ENCODE data around the gene SEMA4D. TPM values are rescaled to one million over a fixed set of nuclear protein-coding genes. Genes with fewer than 3 reads are reported as not detected.

SEMA4D gene
- total RNA-seq, 1 donor from 2014 or later, result 12.3 TPM

DNA sequence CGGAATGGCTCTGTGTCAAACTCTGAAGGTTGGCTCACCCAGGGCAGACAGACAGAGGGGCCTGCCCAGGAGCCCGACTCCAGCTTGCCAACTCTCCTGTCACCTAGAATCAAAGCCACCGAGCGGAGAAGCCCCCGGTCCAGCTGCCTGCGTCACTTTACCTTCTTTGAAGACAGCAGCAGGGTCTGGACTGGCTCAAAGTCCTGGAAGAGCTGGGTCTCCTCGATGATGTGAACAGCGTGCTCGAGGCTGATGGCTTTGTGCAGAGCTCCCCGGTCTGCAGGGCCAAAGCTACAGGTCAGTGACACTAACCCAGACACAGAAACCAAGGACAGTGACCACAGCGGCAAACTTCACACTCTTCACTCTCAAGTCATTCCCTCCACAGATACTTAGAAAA lies 111.7 kb downstream of the SEMA4D start:
- TF ChIP-seq, protein P1, sequence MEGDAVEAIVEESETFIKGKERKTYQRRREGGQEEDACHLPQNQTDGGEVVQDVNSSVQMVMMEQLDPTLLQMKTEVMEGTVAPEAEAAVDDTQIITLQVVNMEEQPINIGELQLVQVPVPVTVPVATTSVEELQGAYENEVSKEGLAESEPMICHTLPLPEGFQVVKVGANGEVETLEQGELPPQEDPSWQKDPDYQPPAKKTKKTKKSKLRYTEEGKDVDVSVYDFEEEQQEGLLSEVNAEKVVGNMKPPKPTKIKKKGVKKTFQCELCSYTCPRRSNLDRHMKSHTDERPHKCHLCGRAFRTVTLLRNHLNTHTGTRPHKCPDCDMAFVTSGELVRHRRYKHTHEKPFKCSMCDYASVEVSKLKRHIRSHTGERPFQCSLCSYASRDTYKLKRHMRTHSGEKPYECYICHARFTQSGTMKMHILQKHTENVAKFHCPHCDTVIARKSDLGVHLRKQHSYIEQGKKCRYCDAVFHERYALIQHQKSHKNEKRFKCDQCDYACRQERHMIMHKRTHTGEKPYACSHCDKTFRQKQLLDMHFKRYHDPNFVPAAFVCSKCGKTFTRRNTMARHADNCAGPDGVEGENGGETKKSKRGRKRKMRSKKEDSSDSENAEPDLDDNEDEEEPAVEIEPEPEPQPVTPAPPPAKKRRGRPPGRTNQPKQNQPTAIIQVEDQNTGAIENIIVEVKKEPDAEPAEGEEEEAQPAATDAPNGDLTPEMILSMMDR (conservative IDR thresholded peaks at IDR 0.05; ENCODE audit: low read depth, low read length), result no peak
- no peak for DNase-seq (ENCODE audit: low read depth)
- no peak overlapping the region for H3K4me3 ChIP-seq (ENCODE audit: low read depth, low read length)

DNA sequence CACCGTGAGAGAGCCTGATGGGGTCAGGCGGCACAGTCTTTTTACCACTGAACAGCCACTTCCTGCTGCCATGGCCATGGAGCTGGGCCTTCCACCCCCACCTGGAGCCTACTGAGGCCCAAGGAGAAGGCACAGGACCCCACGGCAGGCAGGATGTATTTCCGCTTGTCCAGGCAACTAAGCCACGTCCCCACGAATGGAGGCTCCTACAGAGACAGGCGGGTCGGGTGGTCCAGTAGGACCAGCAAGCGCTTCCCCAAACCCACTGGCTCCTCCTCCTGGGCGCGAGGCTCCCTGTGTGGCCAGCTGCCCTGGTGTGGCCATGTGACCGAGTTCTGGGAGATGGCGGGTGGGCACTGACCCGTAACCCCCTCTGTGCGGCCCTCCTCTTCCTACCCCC lies 113.1 kb downstream of the SEMA4D start:
- TF ChIP-seq, protein P1 (conservative IDR thresholded peaks at IDR 0.05; ENCODE audit: low read depth, low read length), result no peak
- no peak overlapping the region for H3K4me3 ChIP-seq (ENCODE audit: low read depth, low read length)
- no peak for DNase-seq (ENCODE audit: low read depth)

DNA sequence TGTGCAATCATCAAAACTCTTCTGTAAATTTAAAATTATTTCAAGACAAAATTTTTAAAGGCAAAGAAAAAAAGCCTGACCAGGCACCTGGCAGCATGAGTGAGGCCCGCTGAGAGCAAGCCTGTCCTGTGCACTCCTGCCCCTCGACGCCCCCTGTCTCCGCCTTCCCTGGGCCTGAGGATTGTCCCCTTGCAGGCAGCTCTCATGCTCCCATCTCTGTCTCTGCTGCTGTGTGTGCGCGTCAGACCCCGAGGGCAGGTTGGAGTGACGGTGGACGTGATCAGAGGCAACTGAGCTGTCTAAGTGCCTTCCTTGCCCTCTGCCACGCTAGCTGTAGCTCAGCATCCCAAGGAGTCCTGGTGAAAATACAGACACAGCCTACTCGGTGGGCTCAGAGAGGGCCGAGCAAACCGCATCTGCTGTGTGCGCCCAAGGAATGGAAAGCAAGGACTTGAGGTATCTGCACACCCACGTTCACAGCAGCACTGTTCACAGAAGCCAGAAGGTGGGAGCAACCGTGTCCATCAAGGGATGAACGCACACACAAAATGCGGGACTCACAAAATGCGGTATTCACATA lies 114.1 kb downstream of the SEMA4D start:
- TF ChIP-seq, protein P1 (conservative IDR thresholded peaks at IDR 0.05; ENCODE audit: low read depth, low read length), result no peak
- no peak for DNase-seq (ENCODE audit: low read depth)

DNA sequence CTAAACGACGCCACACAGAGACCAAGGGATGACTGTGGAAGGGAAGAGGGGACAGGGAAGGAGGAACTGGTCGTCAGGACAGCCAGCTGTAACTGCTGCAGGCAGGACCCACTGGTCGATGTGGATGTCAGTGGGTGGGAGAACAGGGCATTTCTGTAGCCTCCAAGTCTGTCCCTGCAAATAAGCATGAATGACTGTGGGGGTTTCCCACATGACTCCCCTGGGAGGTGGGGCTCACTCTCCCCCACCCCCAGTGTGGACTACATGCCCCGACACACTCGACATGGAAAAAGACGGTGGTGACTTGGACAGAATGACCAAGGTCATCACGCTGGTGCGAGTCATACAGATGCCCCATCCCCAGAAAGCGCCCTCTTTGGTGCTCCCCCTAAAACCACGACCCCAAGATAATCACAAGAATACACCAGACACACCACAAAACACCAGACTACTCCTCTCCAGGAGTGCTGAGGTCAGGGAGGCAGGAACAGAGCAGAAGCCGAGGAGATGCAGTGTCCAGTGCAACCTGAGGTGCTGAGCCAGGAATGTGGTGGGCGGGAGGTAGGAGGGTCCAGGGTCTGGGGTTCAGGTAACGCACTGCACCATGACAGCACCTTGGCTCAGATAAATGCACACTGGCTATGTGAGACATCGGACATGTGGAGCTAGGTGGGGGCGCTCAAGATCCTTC lies 114.7 kb downstream of the SEMA4D start:
- no peak overlapping the region for H3K4me3 ChIP-seq (ENCODE audit: low read depth, low read length)
- TF ChIP-seq, protein P1 (conservative IDR thresholded peaks at IDR 0.05; ENCODE audit: low read depth, low read length), result no peak
- DNase-seq (ENCODE audit: low read depth), result no peak

More for the DNA sequence above, 114.1 kb downstream of the SEMA4D start:
- H3K4me3 ChIP-seq (ENCODE audit: low read depth, low read length), result no peak overlapping the region

DNA sequence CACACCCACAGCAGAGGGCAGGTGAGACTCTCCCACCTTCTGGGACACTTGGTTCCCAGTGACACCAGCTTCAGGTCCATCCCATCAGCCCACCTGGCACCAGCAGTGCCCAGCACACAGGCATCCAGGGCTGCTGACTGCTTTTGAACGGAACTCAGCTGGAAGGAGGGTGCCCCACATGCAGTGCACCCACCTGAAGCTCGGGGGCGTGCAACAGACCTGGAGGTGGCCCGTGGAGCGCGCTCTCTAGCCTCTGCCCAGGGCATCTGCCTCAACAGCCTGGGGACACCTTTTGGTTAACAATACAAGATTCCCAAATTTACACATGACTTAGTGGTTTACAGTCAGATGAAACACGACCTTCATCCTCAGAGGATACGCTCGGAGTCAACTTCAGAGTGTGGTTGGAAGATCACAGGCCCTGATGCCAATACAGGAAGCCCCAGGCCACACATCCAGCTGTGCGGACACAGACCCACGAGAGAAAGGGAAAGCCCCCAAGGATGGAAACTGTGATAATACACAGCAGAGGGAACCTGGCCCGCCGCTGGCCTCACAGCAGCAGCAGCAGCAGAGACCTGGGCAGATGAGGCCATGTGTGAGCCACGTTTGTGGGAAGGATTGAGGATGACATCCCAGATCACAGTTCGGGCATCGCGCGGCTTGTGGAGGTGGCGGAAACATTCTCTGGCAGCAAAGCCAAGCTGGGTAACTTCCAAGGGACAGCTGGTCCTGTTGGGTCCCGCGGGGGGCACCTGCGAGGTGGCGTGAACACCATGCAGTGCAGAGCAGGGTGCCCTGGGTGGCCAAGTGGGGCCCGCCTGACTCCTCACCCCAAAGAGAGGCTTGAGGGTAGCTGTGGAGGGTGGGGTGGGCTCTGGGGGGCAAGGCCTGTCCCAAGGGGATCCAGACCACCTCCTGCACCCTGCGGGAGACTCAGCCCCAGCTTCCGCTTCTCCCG lies 115.6 kb downstream of the SEMA4D start:
- DNase-seq (ENCODE audit: low read depth), result no peak
- H3K4me3 ChIP-seq (ENCODE audit: low read depth, low read length), result no peak overlapping the region
- TF ChIP-seq, protein P1 (conservative IDR thresholded peaks at IDR 0.05; ENCODE audit: low read depth, low read length), result no peak

DNA sequence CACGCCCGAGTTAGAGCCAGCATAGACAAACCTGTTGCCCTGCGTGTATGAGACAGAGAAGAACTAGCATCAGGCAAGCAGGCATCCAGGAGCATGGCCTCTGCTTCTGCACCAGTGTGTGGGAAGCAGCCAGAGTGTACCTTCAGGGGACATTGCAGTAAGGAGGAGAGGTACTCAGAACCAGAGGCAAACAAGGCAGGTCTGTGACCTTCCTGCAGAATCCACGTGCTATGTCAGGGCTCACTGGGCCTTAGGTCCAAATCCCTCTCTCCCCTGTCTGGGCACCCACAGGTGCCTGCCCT lies 116.7 kb downstream of the SEMA4D start:
- no peak for DNase-seq (ENCODE audit: low read depth)
- TF ChIP-seq, protein P1 (conservative IDR thresholded peaks at IDR 0.05; ENCODE audit: low read depth, low read length), result no peak
- H3K4me3 ChIP-seq (ENCODE audit: low read depth, low read length), result no peak overlapping the region

All from epithelial cell of proximal tubule (primary cell).